ENCODE results near the gene ARHGEF16. TPM values are rescaled to one million over a fixed set of nuclear protein-coding genes. Genes with fewer than 3 reads are reported as not detected.

Gene ARHGEF16
- total RNA-seq, 1 experiment from 2014 or later, result not detected

DNA sequence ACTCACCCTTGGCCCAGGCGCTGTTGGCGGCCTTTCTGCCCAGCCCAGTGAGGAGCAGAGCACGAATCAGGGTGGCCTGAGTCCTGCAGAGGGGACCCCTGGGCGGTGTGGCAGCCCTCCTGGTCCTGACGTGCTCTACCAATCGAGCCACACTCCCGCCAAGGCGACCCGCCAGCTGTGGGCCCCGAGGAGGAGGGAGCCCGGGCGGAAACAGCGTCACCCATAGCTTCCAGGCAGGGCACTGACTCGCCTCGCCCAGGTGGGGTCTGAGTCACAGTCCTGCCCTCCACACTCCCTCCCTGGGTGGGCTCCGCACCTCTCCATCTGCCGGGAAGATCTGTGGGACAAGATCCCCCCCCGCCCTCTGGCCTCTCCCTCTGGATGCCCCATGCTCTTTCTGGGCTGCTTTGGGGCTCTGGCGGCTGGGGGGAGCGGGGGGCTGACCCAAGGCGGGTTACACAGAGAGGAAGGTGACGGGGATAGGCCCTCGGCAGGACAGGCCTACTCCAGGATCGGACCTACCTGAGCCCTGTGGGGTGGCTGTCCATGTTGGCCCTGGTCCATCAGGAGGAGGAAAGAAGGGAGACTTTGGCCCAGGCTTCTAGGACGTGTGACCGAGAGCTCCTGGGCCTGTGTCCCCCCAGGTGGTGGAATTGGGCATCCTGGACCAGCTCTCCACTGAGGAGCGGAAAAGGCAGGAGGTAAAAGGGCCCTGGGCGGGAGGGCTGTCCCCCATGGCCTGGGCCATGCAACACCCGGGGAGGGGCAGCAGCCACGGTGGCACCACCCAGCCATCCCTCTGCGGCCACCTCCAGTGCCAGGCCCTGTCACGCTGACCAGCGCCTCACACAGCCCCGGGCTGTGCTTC lies 14.0 kb downstream of the ARHGEF16 start:
- no peak for DNase-seq (ENCODE audit: low read depth)

DNA sequence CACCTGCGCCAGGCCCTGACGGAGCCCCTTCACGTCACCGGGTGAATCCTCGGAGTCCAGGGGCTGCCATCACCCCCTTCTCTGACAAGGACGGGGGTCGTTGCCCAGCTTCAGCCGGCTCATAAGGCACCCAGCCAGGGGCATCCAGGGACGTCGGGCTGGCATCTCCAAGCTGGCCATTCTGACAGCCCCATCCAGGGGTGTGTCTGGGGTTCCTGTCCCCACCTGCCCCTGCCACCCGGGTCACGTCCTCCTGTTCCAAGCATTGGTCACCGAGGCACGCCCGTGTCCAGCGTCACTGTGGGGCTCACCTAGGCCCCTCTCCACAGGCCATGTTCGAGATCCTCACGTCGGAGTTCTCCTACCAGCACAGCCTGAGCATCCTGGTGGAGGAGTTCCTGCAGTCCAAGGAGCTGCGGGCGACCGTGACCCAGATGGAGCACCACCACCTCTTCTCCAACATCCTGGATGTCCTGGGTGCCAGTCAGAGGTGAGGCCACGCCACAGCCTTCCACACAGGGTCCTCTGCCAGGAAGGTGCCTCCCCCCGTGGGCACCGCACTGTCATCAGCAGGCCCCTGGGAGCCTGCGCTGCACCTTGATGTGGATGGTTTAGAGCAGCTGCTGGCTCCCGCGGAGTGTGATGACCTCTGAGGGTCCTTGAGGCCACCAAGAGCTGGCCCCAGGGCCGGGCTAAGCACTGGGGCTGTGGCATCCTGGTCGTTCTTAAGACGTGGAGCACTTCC lies 14.8 kb downstream of the ARHGEF16 start:
- no peak for DNase-seq (ENCODE audit: low read depth)

- no peak for DNase-seq (ENCODE audit: low read depth)
Observed at GRCh38 chr1:3469849-3470649, 15.6 kb downstream of the ARHGEF16 start.

DNA sequence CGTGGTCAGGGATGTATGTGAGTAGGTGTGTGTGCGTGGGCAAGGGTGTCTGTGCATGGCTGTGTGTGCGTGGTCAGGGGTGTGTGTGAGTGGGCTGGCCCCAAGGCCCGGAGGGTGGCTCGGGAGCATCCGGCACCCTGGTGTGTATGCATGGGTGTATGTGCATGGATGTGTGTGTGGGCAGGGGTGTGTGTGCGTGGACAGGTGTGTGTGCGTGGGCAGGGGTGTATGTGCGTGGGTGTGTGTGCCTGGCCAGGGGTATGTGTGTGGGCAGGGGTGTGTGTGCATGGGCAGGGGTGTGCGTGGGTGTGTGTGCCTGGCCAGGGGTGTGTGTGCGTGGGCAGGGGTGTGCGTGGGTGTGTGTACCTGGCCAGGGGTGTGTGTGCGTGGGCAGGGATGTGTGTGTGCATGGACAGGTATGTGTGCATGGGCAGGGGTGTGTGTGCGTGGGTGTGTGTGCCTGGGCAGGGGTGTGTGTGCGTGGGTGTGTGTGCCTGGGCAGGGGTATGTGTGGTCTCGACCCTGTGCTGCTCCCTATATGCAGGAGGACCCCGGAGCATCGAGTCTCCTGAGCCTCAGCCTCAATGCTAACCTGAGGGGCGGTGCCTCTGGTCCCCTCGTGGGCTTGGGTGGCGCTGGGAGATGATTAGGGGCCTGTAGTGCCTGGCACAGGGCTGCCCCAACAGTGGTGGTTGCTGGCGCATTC lies 16.3 kb downstream of the ARHGEF16 start:
- no peak for DNase-seq (ENCODE audit: low read depth)

GRCh38 chr1:3471356-3472087 lies 17.1 kb downstream of the ARHGEF16 start:
- DNase-seq (ENCODE audit: low read depth), result peak; percentile 37

- DNase-seq (ENCODE audit: low read depth), result no peak
Observed at GRCh38 chr1:3472088-3472850, 17.8 kb downstream of the ARHGEF16 start.

GRCh38 chr1:3472906-3473305 lies 18.4 kb downstream of the ARHGEF16 start:
- no peak for DNase-seq (ENCODE audit: low read depth)

GRCh38 chr1:3473381-3473844 lies 18.9 kb downstream of the ARHGEF16 start:
- DNase-seq (ENCODE audit: low read depth), result peak; percentile 66

DNA sequence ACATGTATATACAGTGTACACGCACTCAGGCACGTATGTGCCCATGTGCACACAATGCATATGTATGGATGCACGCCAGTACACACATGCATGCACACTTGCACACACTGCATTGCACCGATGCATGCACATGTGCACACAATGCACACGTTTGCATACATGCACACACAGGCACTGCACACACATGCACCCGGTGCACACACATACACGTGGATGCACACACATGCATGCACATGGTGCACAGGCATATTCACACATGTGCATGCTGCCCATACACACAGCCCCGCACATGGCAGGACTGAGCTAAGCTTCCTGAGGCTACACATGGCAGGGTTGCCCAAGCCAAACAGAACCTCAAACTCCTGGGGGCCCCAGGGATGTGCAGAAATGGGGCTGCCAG lies 19.6 kb downstream of the ARHGEF16 start:
- DNase-seq (ENCODE audit: low read depth), result no peak

- DNase-seq (ENCODE audit: low read depth), result no peak
Observed at GRCh38 chr1:3474421-3474820, 20.0 kb downstream of the ARHGEF16 start.

DNA sequence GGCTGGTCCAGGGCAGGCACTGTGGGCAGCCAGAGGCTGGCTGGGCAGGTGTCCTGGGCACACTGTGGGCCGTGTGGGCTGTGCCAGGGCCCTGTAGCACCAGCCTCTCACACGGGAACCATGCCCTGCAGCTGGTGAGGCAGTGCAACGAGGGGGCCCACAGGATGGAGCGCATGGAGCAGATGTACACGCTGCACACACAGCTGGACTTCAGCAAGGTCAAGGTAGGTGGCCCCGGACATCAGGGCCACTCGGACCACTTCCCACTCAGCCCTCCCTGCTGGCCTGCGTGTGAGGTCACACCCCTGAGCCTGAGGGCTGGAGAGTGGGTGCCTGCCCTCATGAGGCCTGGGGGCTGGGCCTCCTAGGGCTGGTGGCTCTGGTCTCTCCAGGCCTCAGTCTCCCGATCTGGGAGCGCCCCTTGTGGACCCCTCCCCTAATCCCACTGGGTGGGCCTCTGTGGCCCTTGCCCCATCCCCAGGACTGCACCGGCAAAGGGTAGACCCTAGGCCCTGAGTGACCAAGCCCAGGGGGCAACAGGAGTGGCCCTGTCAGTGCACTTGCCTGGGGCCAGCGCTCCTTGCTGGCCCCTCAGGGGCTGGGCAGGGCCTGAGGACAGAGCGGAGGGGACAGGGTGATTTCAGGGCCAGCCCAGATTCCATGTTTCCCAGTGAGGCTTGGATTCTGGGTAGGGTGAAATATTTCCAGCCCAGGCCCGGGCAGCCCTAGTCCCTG lies 21.5 kb downstream of the ARHGEF16 start:
- no peak for DNase-seq (ENCODE audit: low read depth)

- no peak for DNase-seq (ENCODE audit: low read depth)
Observed at GRCh38 chr1:3476666-3477065, 22.2 kb downstream of the ARHGEF16 start.

GRCh38 chr1:3477241-3477995 lies 23.0 kb downstream of the ARHGEF16 start:
- DNase-seq (ENCODE audit: low read depth), result peak; percentile 24

DNA sequence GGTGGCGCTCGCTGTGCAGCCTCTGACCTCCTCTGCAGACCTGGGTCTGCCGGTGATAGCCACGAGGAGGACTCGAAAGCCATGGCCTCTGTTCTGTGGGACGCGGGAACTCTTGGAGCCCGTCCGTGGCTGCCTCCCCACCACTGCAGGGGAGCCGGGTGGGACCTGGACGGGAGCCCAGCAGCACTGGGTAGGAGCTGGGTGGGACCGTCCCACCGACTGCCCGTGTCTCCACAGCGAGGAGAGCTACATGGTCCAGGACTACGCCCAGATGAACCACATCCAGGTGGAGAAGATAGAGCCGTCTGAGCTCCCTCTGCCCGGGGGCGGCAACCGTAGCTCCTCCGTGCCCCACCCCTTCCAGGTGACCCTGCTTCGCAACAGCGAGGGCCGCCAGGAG lies 23.7 kb downstream of the ARHGEF16 start:
- DNase-seq (ENCODE audit: low read depth), result no peak

- DNase-seq (ENCODE audit: low read depth), result no peak
Observed at GRCh38 chr1:3479511-3480368, 25.3 kb downstream of the ARHGEF16 start.

GRCh38 chr1:3480369-3480719 lies 25.9 kb downstream of the ARHGEF16 start:
- no peak for DNase-seq (ENCODE audit: low read depth)

- no peak for DNase-seq (ENCODE audit: low read depth)
Observed at GRCh38 chr1:3481046-3481445, 26.6 kb downstream of the ARHGEF16 start.

Measured in RPMI7951 (cell line).